ENCODE results near the gene XRCC6.

DNA sequence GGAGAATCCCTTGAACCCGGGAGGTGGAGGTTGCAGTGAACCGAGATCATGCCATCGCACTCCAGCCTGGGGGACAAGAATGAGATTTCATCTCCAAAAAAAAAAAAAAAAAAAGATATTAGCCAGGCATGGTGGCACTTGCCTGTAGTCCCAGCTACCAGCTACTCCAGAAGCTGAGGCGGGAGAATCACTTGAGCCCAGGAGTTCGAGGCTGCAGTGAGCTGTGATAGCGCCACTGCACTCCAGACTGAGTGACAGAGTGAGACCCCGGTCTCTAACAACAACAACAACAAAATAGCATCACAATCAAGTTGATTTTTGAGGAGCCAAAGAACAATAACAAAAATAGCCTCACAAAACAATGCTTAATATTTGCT, 33.8 kb upstream of the XRCC6 start:
- TF ChIP-seq, protein P1, sequence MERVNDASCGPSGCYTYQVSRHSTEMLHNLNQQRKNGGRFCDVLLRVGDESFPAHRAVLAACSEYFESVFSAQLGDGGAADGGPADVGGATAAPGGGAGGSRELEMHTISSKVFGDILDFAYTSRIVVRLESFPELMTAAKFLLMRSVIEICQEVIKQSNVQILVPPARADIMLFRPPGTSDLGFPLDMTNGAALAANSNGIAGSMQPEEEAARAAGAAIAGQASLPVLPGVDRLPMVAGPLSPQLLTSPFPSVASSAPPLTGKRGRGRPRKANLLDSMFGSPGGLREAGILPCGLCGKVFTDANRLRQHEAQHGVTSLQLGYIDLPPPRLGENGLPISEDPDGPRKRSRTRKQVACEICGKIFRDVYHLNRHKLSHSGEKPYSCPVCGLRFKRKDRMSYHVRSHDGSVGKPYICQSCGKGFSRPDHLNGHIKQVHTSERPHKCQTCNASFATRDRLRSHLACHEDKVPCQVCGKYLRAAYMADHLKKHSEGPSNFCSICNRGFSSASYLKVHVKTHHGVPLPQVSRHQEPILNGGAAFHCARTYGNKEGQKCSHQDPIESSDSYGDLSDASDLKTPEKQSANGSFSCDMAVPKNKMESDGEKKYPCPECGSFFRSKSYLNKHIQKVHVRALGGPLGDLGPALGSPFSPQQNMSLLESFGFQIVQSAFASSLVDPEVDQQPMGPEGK (CRISPR knock-in tag; IDR thresholded peaks at IDR 0.05; ENCODE audit: borderline replicate concordance), result no peak
- TF ChIP-seq OSR1 (CRISPR knock-in tag; IDR thresholded peaks at IDR 0.05) (no peak), ZFP30 (CRISPR knock-in tag; IDR thresholded peaks at IDR 0.05) (no peak), ZFP3 (CRISPR knock-in tag; IDR thresholded peaks at IDR 0.05) (no peak), ESRRG (CRISPR knock-in tag; IDR thresholded peaks at IDR 0.05) (no peak), ZNF70 (CRISPR knock-in tag; IDR thresholded peaks at IDR 0.05) (no peak), RARB (CRISPR knock-in tag; IDR thresholded peaks at IDR 0.05) (no peak), ARNTL (CRISPR knock-in tag; IDR thresholded peaks at IDR 0.05; ENCODE audit: borderline replicate concordance, low read depth) (no peak), TCF4 (CRISPR knock-in tag; IDR thresholded peaks at IDR 0.05; ENCODE audit: borderline replicate concordance) (no peak), TOX (CRISPR knock-in tag; IDR thresholded peaks at IDR 0.05; ENCODE audit: borderline replicate concordance) (no peak), TSHZ2 (CRISPR knock-in tag; IDR thresholded peaks at IDR 0.05) (no peak)
- TF ChIP-seq, protein P2, sequence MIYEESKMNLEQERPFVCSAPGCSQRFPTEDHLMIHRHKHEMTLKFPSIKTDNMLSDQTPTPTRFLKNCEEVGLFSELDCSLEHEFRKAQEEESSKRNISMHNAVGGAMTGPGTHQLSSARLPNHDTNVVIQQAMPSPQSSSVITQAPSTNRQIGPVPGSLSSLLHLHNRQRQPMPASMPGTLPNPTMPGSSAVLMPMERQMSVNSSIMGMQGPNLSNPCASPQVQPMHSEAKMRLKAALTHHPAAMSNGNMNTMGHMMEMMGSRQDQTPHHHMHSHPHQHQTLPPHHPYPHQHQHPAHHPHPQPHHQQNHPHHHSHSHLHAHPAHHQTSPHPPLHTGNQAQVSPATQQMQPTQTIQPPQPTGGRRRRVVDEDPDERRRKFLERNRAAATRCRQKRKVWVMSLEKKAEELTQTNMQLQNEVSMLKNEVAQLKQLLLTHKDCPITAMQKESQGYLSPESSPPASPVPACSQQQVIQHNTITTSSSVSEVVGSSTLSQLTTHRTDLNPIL (CRISPR knock-in tag; IDR thresholded peaks at IDR 0.05; ENCODE audit: low read depth), result no peak

All from SK-N-SH treated with all-trans-retinoic acid at 6 μM for 48 hours (cell line).